GM15510 (cell line): ENCODE measurements around the gene ZC3HAV1.

ENCODE experiments used
- POLR2A ChIP-seq: IDR thresholded peaks from 3 replicates; pipeline ENCODE4 v1.6.1; 2011; ENCODE audit warnings: borderline replicate concordance; ENCODE audit not compliant: insufficient read length; ENCODE audit errors: extremely low read depth

Gene ZC3HAV1

DNA sequence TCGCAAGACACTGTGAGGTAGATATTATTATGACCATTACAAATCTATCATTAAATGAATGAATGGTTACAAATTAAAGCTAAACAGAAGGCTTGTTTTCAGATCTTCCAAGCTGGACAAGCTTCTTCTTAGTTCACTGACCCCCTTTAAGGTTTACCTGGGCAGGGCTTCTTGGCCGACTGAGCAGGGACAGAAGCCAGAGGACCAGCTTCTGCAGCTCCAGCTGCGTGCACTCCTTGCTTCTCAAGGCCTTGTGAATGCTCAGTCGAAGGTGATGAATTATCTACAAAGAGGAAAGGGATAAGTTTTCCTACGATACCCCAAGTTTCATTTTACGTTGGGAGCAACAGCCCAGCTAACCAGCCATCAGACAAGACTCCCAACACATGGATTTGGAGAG is 83.0 kb downstream of the ZC3HAV1 start:
- no peak for TF ChIP-seq POLR2A

DNA sequence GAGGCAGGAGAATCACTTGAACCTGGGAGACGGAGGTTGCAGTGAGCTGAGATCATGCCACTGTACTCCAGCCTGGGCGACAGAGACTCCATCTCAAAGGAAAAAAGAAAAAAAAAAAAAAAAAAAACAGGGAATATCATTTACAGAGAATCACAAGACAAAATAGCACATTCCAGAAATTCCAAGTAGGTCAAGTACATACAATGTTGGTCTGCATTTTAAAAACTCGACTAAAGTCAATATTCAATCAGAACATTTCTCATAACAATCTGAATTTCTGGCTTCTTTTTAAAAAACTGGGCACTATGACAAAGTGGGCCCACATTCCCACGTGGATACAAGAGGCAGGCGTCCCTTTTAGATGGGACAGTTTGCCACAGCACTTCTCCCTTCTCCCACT is 86.4 kb downstream of the ZC3HAV1 start:
- TF ChIP-seq POLR2A = no peak

DNA sequence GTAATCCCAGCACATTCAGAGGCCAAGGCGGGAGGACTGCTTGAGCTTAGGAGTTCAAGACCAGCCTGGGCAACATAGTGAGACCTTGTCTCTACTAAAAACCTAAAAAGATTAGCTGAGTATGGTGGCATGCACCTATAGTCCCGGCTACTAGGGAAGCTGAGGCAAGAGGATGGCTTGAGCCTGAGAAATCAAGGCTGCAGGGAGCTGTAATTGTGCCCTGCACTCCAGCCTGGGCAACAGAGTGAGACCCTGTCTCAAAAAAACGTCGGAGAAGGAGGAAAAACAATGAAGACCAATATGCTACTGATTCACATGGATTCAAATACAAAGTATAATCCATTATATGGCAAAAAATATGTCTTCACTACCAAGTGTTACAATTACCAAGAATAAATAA is 87.2 kb downstream of the ZC3HAV1 start:
- TF ChIP-seq POLR2A = no peak

DNA sequence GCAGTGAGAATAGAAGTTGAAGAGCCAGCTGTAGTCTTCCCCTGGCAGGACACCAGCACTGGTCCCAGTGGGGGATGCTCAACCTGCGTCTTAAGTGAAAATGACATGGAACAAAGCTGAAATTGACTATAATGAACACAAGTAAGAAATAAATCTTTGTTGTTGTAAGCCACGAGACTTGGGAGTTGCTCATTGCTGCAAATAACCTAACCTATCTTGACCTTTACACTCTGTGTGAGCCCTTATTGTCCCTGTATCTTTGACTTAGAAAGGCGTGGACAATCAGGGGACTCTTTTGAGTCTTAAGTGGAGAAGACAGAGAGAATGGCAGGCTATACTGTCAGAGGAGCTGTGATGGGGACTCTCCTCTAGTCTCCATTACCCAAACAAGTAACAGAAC is 90.6 kb downstream of the ZC3HAV1 start:
- no peak for TF ChIP-seq POLR2A

DNA sequence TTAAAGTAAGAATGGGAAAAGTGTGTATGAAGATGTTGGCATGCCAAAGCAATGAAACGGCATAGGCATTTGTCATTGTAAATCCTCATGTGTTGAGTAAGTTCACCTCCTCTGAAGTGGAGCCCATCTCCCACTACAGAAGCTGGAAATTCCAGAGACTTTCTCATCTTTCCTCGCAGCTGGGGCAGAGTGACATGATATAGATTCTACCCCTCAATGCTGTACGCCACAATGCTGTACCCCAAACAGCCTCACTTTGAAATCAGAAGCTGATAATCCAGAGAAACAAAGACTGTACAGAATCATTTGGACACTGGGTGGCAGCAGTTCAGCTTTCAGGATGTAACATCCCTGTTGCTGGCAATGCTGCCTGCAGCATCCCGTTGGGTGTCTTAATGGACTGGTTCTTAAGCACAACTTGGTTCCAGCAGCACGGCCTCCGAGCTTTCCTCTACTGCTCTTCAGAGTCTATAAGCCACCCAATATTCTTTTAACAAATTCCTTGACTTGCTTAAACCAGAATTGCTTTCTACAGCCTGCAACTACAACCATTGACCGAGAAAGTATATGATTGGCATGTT is 92.5 kb downstream of the ZC3HAV1 start:
- no peak for TF ChIP-seq POLR2A

DNA sequence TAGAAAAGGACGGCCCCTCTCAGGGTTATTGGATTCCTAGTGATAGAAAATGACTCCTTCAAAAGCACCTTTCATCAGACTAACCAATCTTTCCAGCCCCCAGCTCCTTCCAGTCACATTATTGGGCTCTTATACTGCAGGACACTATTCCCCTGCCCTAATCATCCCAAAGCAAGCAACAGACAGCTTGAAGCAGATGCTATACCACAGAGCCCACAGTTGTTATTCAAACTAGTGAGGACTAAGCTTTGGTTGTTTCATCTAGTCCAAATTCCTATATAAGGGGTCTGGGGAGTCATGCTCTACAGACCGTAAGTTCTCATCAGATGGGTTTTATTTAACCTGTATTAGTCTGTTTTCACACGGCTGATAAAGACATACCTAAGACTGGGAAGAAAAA is 98.1 kb downstream of the ZC3HAV1 start:
- no peak for TF ChIP-seq POLR2A

DNA sequence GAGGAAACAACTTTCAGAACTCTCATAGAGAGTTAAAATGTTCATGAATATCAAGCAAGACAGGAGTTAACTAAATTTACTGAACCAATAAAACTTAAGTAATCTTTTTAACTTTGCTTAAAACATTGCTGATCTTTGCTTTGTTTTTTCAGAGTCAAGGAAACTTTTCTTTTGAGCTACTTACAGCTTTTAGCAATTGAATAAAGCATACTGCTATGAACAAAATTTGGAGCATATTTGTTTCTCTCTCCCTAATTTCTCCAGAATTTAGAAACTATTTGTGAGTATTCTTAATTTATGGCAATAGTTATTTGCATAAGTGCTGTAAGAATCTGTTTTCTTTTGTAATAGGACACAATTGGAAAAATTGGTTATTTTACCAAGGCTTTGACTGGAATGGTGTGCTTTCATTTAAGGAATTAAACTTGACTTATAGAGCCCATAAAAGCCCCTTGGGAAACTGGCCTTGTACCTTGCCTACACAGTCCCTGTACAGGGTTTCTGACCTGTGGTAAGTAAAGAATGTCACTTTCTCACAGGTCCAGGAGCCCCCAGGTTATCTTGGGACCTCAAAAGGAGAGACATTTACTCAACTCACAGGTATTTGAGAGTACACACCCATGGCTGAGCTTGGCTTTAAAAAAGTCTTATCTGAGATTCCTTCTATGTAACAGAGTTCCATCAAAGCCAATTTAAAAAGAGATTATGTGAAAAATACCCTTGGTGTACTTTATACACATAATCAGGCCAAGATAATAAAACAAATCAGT is 105.0 kb downstream of the ZC3HAV1 start:
- TF ChIP-seq POLR2A = no peak

DNA sequence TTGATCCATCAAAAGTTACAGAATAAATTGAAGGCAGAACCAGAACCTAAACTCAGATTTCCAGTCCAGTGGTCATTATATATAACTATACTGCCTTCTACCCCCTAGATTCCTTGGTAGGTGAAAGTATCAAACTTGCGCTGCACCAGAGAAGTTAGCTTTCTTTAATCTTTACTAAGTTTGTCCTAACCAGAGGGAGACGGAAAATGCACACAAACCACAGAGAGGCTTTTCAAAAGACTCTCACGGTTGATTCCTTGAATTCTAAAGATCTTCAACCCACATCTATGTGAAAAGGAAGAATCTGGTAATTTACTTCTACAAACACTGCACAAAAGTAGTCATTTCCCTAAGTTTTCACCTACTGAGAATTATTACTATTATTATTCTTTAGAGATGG is 110.1 kb downstream of the ZC3HAV1 start:
- TF ChIP-seq POLR2A = no peak
